H1 (cell line): ENCODE measurements around the gene CPSF7. TPM values are rescaled to one million over a fixed set of nuclear protein-coding genes. Genes with fewer than 3 reads are reported as not detected.

Experiments used
- CBX8 ChIP-seq: fragments of 300-800, 300-1000 bp; sonication (generic); IDR thresholded peaks from 2 replicates; pipeline ENCODE4 v1.7.1; 2016; ENCODE audit warnings: low read depth, low read length, borderline replicate concordance
- EP300 ChIP-seq, 2 experiments: IDR thresholded peaks; 1 replicate in 1 of 2; 2 replicates in 1 of 2; pipeline ENCODE4 v1.6.1; 2011 to 2012; ENCODE audit warnings: low read depth in 2 of 2, low read length in 2 of 2, mild to moderate bottlenecking in 2 of 2, borderline replicate concordance in 1 of 2, inconsistent platforms in 1 of 2, moderate library complexity in 1 of 2
- SAP30 ChIP-seq: fragments of 300-600 bp; sonication (generic); IDR thresholded peaks from 2 replicates; pipeline ENCODE4 v1.7.1; 2012; ENCODE audit warnings: low read length, moderate library complexity, mild to moderate bottlenecking, inconsistent platforms; ENCODE audit not compliant: insufficient read depth, insufficient replicate concordance
- SUZ12 ChIP-seq: fragments of 200-600 bp; sonication (generic); IDR thresholded peaks from 2 replicates; pipeline ENCODE4 v1.6.1; 2012; ENCODE audit warnings: mild to moderate bottlenecking, inconsistent platforms, low read length, moderate library complexity, mixed read lengths
- TAF1 ChIP-seq: IDR thresholded peaks from 2 replicates; pipeline ENCODE4 v1.6.1; 2011; ENCODE audit warnings: mild to moderate bottlenecking, low read depth, low read length
- TBP ChIP-seq: IDR thresholded peaks from 2 replicates; pipeline ENCODE4 v1.6.1; 2011; ENCODE audit warnings: low read depth, low read length, improper control_type of control experiment
- polyA plus RNA-seq, 7 experiments: library from polyadenylated mRNA; depleted of rRNA in 3 of 7; stranded (reverse) in 5 of 7; unstranded in 2 of 7; fragments of >200 nt in 5 of 7; fragments of 200-250 nt in 2 of 7; gene quantifications; 1 replicate in 5 of 7; 2 replicates in 1 of 7; 4 replicates in 1 of 7; pipeline versions ENCODE4 v1.2.1 to v1.2.3, GENCODE V29; 2011 to 2013; ENCODE audit warnings: missing spikeins in 2 of 7, mixed read lengths in 2 of 7
- total RNA-seq: library from RNA; stranded (reverse); fragmentation: NEBNext Ultra II Directional; extraction: Animal tissue kit (Norgen Biotek cat#: 25700); gene quantifications from 2 replicates; pipeline ENCODE4 v1.2.1, GENCODE V29; 2021

Gene CPSF7
- total and polyA plus RNA-seq, 2 of the 8 experiments (the other 6 are each of a cell fraction or from before 2014, with no cell fraction given), result 95.9 to 122 TPM

- TF ChIP-seq SAP30 (no peak), EP300 (IDR thresholded peaks at IDR 0.05; ENCODE audit: borderline replicate concordance in 1 of 2, low read depth in 2 of 2, low read length in 2 of 2) (no peak), CBX8 (no peak), TAF1 (no peak), TBP (no peak), SUZ12 (no peak)
- TF ChIP-seq, all 59 proteins: peak for 0
Observed at GRCh38 chr11:61359516-61359915, 70.3 kb downstream of the CPSF7 start (continued).
